GM18517 (cell line): Measurements from ENCODE around the gene MN1.

Source experiments
- ATAC-seq: cut with Tn5 transposase; IDR thresholded peaks from one replicate; pipeline ENCODE4 v1.9.1; 2021; ENCODE audit warnings: mild to moderate bottlenecking, moderate library complexity; ENCODE audit not compliant: unreplicated experiment

MN1 gene

DNA sequence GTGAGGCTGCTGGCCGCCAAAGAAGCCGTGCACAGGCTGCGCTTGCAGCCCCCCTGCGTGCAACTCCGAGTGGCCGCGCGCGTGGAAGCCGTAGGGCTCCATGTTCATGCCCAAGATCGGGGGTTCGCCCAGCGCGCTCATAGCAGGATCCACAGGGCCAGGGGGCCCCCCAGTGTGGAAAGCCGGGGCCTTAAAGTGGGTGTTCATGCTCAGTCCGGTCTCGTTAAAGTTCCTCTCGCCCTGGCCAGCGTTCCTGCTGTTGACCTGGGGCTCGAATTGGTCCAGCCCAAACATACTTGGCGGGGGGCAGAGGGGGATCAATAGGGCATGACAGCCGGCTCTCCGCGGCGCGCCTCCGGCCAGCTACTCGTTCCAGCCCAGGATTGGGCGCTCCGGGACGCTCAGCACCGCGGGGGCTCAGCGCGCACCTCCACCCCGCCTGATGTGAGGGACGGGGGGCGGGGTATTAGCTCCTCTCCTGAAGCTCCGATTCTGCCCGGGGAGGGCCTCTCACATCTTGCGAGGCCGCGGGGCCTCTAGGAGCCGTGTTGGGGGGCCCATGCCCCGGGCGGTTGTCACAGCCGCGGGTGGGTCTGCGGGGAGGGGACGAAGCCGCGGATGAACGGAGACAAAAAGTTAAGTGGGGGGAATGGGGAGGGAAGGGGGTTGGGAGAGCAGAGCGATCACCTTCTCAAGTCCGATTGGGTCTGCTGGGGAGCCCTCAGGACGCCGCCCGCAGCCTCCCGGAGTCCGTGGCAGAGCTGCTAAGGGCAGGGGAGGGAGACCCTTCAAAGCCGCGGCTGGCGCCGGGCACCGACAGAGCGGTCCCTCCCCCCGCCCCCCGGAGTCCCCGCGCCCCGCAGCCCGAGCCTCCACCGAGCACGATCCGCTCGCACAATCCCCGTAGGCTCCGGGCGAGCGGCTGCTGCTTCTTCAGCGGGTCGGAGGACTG, 1.0 kb downstream of the MN1 start:
- ATAC-seq: no peak

DNA sequence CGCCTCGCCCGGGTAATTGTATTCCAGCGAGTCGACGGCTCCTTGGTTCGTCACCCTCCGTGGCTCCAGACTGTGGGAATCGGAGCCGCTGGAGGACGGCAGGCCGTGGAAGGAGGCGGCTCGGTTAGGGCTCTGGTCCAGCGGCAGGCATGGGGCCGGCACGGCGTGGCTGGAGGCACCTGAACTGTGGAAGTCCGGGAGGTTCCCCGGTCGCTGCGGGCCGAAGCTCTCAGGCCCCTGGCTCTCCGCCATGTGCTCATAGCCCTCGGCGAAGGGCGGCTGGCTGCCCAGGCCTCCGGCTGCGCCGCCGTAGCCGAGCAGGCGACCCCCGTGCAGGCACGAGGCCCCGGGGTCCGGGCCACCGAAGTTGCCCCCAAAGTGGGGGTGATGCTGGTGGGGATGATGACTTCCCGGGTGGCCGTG, 1.7 kb downstream of the MN1 start:
- ATAC-seq: no peak

DNA sequence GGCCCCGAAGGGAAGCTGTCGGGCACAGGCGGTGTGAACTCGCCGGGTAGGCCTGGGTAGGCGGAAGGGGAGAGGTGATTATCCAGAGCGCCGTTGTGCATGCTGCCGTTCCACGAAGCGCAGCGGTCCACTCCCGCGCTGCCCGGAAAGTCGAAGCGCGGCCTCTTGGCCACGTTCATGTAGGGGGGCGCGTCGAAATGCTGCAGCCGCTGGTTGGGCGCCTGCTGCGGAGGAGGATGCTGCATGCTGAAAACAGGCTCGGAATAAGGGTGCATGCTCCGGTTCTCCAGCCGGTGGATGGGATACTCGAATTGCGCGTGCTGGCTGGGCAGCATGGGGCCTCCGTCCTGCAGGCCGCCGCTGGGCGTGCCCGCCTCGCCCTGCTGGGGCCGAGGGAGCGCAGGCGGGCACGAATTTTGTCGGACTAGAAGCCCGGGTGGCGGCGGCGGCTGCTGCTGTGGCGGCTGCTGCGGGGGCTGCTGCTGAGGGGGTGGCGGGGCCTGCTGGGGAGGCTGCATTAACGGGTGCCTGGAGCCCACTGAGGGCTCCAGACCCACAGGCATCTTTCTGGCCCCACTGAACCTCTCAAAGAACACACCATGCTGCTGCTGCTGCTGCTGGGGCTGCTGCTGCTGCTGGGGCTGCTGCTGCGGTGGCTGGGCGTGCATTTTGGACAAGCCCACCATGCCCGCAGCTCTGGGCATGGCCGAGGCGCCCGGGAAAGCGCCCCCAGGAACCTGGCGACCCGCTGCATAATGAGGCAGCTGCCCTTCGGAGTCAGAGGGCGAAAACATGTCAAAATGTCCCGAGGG, 2.3 kb downstream of the MN1 start:
- no peak for ATAC-seq

DNA sequence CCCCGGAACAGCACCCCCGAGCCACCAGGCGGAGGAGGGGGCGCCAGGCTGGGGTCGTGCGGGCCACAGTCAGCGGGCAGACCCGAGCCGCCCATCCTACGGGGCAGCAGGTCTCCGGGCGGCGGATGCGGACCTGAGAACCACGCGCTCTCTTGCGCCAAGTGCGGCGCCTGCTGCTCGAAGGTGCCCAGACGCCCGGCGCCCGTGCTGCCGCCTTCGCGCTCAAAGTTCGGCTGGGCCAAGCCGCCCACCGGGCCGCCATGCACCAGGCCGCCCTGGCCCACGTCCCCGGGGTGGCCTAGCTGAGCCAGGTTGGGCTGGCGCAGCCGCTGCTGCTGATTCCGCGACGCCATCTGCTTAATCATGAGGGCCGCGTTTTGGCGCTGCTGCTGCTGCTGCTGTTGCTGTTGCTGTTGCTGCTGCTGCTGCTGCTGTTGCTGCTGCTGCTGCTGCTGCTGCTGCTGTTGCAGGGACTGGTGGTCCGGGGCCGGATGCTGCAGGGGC, 3.0 kb downstream of the MN1 start:
- no peak for ATAC-seq

DNA sequence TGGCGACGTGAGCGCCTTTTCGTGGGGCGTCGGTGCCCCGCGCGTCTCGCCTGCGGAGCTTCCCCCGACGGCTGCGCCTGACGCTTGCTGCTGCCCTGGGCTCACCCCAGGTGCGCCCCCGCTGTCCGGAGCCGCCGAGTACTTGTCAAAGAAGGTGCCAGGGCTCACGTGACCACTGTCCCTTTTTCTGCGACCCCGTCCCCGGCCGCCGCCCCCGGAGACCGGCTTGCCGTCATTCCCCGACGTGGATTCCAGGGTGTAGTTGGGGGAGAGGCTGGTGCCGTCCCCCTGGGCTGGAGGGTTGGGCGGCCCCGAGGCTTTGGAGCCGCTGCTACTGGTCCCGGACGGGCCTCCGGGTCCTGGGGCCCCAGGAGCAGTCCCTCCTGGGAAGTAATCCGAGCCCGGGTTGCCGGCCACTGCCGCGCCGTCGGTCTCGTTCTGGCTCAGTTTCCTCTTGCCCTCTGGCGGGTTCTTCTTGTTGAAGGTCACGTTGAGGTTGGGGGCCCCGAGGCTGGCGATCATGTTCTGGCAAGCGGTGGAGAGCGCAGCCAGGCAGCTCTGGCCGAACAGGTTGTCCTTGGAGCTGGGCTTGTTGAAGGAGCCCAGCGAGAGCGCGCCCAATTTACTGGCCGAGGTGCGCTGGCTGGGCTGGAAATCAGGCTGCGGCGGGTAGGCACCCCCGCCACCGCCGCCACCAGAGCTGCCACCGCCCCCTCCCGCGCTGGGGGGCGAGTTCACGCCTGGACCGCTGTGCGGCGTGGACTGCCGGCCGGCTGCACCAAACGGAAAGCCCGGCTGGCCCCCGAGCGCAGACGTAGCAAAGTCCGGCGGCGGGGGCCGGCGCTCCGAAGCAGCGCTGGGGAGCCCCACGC, 3.8 kb downstream of the MN1 start:
- ATAC-seq: no peak

DNA sequence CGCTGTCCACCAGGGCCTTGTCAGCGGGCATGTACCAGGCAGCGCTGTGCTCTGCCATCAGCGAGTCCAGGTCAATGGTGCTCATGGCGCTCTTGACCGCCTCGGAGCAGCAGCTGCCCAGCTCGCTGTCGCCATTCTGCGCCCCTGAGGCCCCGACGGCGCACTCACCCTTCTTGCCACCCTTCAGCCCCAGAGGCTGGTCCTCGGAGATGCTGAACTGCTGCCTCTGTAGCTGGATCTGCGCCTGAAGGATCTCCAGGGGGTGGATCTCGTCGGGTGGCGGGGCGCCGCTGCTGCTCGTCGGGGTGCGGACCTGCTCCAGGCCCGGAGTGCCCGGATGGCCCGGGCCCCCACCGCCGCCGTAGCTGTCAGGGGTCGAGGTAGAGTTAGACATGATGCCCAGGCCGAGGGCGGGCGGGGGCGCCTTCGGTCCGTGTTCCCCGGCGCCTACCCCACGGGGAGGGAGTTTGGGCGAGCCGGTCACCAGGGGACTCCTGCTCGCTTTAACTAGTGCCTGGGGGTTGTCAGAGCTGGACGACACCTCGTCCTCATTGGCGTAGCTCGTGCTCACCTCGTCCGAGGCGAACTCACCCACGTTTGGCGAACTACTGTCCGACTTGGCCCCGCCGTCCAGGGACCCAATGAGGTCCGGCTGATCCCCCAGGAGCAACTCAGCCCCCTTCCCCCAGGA, 4.6 kb downstream of the MN1 start:
- no peak for ATAC-seq

DNA sequence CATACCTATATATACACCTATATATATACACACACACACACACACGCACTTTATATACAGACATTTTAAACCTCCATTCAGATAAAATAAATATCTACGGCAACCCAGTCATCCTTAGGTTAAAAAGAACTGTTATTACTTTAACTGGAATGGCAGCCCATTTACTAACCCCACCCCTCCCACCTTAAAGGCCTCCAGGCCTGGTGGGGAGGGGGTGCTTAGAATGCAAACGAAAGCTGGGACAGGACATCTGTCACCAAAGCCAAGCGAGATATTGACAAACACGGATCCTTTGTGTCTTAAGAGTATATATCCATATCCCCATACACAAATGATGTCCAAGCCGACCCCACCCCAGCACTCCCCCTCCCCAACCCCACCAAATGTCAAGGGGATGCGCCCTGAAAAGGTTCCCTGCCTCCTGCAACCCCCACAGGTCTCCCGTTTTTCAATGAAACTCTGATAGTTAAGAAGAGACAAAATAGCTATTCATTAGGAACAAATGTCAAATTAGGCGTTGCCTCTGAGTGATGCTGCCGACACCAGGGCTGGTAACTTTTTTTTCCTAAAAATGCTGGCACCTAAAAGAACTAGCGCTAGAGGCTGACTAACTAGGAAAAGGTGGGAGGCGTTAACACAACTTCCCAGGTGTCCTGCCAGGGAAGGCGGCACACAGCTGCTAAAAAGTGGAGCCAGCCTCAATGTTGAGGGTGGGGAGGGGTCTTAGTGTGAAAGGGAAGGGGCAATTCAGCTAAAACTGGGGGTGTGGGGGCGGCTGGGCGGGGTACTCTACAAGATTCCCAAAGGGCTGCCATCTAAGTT, 5.6 kb downstream of the MN1 start:
- ATAC-seq: no peak

DNA sequence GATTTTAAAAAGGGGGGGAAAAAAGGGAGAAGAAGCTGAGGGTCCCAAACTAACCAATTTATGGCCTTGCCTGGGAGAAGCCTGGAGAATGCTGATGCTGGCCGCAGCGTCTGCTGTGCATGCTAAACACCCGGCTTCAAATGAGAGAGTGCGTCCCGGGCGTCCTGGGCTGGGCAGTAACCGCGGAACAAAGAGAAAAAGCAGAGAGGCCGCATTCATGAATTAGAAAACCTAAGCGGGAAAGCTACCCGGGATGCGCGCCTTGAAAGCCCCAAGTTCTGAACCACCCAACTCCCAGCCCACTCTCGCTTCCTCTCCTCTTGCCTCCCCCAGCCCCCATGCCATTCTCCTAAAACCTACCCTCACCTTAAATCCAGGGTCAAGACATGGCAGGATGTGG, 6.5 kb downstream of the MN1 start:
- no peak for ATAC-seq

DNA sequence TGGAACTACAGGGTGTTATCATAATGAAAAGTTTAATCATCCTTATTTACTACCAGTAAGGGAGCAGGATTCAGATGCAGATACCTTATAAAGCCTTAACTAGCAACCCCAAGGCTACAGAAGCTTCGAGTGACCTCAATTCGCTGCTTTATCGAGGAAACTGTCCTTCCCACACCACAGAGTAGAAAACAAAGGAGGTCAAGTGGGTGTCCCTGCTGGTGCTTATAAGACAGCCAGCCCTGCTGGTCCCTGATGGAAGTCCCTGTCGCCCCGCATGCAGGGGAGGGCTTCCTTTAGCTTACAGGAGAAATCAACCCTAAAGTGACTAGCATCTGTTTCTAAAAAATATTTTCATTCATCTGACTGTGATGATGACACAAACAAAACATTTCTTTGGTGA, 7.3 kb downstream of the MN1 start:
- ATAC-seq: no peak

DNA sequence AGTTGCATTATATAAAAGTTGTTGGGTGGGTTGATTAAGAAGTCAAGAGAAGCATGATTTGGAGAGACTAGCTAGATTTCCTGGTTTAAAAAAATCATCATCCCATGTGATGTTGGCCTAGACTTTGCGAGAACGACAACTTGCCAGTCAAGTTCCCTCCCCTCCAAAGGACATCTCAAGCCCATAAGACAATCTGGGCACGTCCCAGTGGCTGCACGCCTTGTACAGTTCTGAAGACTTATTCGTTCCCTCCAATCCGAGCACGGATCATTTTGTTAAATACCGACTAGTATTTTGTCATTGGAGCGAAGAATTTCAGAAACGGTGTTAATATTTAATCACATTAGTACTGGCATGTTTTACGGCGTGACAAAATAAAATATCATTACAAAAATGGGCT, 8.0 kb downstream of the MN1 start:
- ATAC-seq: no peak

DNA sequence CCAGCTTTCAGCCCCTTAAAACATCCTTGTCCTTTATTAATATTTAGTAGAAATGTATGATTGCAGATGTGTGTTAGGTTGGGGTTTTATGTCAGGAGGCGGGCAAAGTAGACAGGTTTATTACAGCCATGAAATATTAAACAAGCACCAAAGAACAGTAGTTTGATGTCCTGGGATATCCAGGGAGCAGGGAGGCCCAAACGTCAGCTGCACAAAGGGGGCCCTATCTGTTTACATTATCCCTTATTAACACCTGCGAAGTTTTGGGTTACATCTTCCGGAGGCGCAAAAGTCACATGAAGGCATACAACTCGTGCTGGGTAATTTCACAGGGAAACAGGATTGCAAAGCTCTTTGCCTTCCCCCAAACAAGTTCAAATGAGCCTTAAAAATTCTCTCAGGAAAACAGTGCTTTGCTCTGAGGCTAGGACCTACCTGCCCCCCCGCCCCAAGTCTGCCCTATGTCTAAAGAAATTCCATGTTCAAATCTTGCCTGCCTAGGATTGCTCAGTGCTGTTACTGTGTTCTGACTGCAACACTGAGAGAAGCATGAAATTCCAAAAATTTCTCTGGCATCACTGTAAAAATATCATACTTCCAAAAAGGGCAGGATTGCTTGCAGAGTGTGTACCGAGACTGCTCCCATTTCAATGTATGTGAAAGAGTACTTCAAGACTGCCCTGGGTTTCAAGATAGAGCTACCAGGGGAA, 8.9 kb downstream of the MN1 start:
- no peak for ATAC-seq

DNA sequence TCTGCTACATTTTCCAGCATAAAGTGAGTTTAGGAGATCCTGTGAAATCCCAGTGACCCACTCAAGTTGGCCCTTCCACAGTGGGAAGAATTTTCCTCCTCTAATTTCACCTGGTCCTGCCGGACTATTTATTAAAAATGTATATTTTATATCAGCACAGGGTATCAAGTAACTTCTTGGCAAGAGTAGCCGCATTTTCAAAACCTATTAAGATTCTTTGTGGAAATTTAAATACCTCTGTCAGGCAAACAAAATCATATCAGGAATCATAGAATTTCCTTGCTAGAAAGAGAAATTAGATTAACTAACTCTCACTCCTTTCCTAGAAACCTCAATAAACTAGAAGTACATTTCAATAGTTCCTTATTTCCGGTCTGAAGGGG, 9.7 kb downstream of the MN1 start:
- ATAC-seq: no peak

DNA sequence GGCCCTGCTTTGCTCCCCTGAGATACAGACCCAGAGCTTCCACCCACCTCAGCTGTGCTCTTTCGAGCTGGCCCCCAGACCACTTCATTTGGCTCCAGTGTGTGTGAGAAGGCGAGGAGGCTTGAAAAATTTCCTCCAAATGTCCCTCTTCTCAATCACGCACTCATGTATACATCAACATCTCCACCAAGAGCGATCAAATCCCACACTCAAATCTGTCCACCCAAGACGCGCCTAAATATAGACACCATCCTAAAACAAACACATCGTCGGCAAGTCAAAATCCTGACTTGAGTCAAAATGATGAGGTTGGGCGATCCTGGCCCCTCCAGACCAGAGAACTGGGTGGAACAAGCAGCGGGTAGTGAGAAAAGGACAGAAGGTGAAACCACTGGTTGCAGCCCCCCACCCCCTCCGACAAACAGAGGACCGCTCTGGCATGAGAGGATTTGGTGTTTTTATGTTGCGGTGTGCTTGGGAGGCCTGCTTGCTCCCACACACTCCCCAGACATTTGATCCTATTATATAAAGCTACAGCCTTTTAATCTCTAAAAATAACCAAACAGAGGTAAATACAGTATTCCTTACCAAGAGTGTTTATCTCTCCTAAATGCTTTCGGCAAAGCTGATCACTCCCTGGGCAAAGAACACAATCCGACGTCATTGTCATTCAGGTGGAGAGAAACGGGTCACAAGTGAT, 10.2 kb downstream of the MN1 start:
- ATAC-seq: no peak

DNA sequence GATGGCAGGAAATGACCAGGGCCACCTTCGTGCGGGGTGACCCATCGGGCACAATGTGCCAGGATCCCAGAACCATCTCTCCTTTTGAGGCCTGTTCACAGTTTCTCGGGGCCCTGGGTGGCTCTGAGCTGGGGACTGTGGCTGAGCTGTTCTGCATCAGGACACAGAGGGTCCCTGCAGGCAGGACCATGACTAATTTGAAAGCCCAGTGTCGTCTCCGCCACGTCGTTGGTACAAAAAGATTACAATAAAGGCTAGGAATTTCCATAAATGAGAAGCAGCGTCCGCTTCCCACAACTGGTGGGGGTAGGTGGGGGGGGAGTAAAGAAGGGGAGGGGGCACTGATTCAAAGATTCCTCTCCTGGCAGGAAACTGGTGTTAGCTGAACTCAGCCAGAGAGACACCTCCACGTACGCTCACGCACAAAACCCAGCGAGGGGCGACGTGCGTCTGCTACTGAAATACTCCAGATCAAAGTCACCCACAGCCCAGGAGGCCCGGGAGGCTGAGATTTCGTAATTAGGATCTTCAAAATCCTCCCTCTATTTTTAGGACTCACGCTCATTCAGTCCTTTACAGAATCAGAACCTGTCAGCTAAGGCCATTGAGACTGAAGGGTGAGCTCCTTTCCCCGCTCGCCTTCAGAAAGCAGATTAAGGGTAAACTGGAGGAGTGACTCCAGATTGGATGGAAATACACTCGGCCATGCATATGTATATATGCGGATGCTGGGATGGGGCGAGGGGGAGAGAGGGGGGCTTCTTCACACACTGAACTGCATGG, 11.0 kb downstream of the MN1 start:
- no peak for ATAC-seq

DNA sequence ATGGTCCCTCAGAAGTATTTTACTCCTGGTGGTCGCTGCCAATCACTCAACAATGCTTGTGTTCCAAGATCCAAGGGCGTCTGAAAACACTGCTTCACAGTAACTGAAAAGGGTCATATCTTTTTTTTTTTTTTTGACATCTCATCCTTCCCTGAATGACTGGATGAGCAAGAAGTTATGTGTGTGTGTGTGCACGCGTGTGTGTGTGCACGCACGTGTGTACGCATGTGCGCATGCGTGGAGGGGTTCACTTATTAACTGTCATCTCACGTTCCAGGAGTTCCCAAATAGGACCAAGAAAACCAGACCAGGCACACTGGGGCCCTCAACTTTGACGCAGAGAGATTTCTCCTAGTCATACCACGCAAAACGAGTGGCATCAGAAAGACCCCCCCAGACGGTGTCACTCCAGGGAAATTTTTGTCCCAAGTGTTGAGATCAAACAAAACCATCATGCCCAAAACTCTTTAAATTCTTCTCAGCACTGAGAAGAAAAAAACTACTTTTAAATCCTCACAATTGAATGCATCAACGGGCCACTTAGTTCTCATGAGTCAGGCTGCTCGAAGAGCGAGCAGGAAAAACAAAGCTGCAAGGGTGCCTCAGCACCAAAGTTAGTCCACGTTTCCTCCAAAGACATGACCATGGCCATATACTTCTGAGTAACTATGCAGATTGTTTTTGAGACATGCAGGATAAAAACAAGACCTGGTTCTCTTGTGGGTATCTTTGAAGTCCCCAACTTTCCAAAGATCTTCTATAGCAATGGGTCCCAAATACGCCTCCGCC, 12.9 kb downstream of the MN1 start:
- ATAC-seq: no peak

DNA sequence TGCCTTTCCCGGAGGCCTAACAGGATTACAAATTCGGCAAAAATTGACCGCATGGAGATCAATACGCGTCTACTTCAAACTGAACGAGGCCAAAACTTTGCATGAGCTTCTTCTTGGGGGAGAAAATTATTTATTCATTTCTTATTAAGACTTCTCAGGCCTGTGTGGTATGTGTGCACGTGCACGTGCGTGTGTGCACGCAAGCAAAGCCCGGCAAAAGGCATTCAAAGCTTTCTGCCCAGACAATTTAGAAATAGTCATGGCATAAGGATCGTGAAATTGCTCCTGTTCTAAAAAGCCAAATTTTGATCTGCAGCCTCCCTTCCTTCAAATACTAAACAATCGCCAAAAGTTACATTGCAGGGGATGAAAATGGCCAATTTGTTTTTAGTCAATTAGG, 14.6 kb downstream of the MN1 start:
- ATAC-seq: no peak
